Measurements from ENCODE around the gene ITLN2.
"Not testable (repeated sequence)": the region's sequence is repeated elsewhere in the genome, so short reads cannot be mapped to it uniquely, and the experiment has no call there.

The ITLN2 gene

GRCh38 chr1:160945079-160945478 is 9.5 kb downstream of the ITLN2 start:
- no peak for DNase-seq (ENCODE audit: low read depth, low spot score)
- in situ Hi-C loops (cut with HindIII; ENCODE audit: low sequenced_read_pairs), result no loop called here

GRCh38 chr1:160942926-160943325 is 11.7 kb downstream of the ITLN2 start:
- no peak for TF ChIP-seq CTCF (IDR thresholded peaks at IDR 0.05; ENCODE audit: low read depth, low read length)
- H3K4me3 ChIP-seq (ENCODE audit: low read depth, low read length), result no peak overlapping the region
- DNase-seq (ENCODE audit: low read depth, low spot score), result no peak
- in situ Hi-C loops (cut with HindIII; ENCODE audit: low sequenced_read_pairs), result no loop called here

More at GRCh38 chr1:160945079-160945478, 9.5 kb downstream of the ITLN2 start:
- no peak overlapping the region for H3K4me3 ChIP-seq (ENCODE audit: low read depth, low read length)
- TF ChIP-seq CTCF (IDR thresholded peaks at IDR 0.05; ENCODE audit: low read depth, low read length), result no peak

- in situ Hi-C loops (cut with HindIII; ENCODE audit: low sequenced_read_pairs); DNase-seq (ENCODE audit: low read depth, low spot score); H3K4me3 ChIP-seq (ENCODE audit: low read depth, low read length): not testable (repeated sequence)
These were observed 17.9 kb downstream of the ITLN2 start for GRCh38 chr1:160936666-160937065.

GRCh38 chr1:160935527-160936258 is 18.9 kb downstream of the ITLN2 start:
- no peak for DNase-seq (ENCODE audit: low read depth, low spot score)
- TF ChIP-seq CTCF (IDR thresholded peaks at IDR 0.05; ENCODE audit: low read depth, low read length), result no peak
- in situ Hi-C loops (cut with HindIII; ENCODE audit: low sequenced_read_pairs), result no loop called here

GRCh38 chr1:160933305-160933704 is 21.3 kb downstream of the ITLN2 start:
- in situ Hi-C loops (cut with HindIII; ENCODE audit: low sequenced_read_pairs); DNase-seq (ENCODE audit: low read depth, low spot score); H3K4me3 ChIP-seq (ENCODE audit: low read depth, low read length): not testable (repeated sequence)

More at GRCh38 chr1:160935527-160936258, 18.9 kb downstream of the ITLN2 start:
- H3K4me3 ChIP-seq (ENCODE audit: low read depth, low read length), result no peak overlapping the region

GRCh38 chr1:160925652-160926244 is 28.9 kb downstream of the ITLN2 start:
- in situ Hi-C loops (cut with HindIII; ENCODE audit: low sequenced_read_pairs), result no loop called here
- DNase-seq (ENCODE audit: low read depth, low spot score), result no peak
- H3K4me3 ChIP-seq (ENCODE audit: low read depth, low read length), result no peak overlapping the region
- no peak for TF ChIP-seq CTCF (IDR thresholded peaks at IDR 0.05; ENCODE audit: low read depth, low read length)

- no peak for DNase-seq (ENCODE audit: low read depth, low spot score)
- H3K4me3 ChIP-seq (ENCODE audit: low read depth, low read length), result no peak overlapping the region
- in situ Hi-C loops (cut with HindIII; ENCODE audit: low sequenced_read_pairs), result no loop called here
- TF ChIP-seq CTCF (IDR thresholded peaks at IDR 0.05; ENCODE audit: low read depth, low read length), result no peak
These were observed 29.6 kb downstream of the ITLN2 start for GRCh38 chr1:160924791-160925651.
